Adrenal gland (tissue), 5 donors: ENCODE measurements around the gene SIRPB2.

Experiments used
- CTCF ChIP-seq, 6 experiments: fragments of 450-650 bp in 4 of 6; fragments of 200-600 bp in 2 of 6; sonication (generic) in 1 of 6; IDR thresholded peaks; 1 replicate in 5 of 6; 2 replicates in 1 of 6; pipeline versions ENCODE4 v1.5.1 to v1.8.0; 2016 to 2021; ENCODE audit warnings: antibody characterized with exemption in 6 of 6, mild to moderate bottlenecking in 2 of 6, moderate library complexity in 1 of 6
- POLR2A ChIP-seq, 2 donors: fragments of 450-650 bp; IDR thresholded peaks; one replicate each; pipeline ENCODE4 v1.6.1; 2017; ENCODE audit warnings: antibody characterized with exemption in 2 of 2, mild to moderate bottlenecking in 2 of 2, moderate library complexity in 1 of 2
- donor health status: DM: no; HTN: no; CAD: no.

DNA sequence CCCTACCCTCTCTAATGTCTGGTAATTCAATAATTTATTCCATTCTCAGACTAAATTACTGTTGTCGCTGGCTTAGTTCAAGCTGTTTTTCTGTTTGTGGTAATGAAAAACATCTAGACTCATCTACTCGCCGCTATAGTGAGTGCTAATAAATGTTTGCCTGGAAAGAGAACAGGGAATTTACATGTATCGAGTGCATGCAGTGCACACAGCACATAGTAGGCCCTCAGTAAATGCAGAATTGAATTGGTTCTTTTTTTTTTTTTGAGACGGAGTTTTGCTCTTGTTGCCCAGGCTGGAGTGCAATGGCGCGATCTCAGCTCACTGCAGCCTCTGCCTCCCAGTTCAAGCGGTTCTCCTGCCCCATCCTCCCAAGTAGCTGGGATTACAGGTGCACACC lies 16.9 kb downstream of the SIRPB2 start:
- no peak for TF ChIP-seq POLR2A (IDR thresholded peaks at IDR 0.05)
- no peak for TF ChIP-seq CTCF (IDR thresholded peaks at IDR 0.05)
